Neuronal stem cell (in vitro differentiated cells): ENCODE results near the gene CEP57.
"Not testable (repeated sequence)": the region's sequence is repeated elsewhere in the genome, so short reads cannot be mapped to it uniquely, and the experiment has no call there.

ENCODE experiments used
- DNase-seq: peaks from one replicate; pipeline ENCODE4 v3.0.0-alpha.2; 2013; ENCODE audit warnings: low spot score
- H2AFZ ChIP-seq: one replicate; pipeline ENCODE4 v1.6.1; 2013; ENCODE audit warnings: mild to moderate bottlenecking, low read length, inconsistent platforms
- H2AK5ac ChIP-seq: 2 replicates; pipeline ENCODE4 v1.6.1; 2013; ENCODE audit warnings: low read depth, mild to moderate bottlenecking, inconsistent platforms, low read length, moderate library complexity, mixed read lengths
- H2BK120ac ChIP-seq: 2 replicates; pipeline ENCODE4 v1.6.1; 2013; ENCODE audit warnings: low read depth, mild to moderate bottlenecking, inconsistent platforms, low read length, moderate library complexity, mixed read lengths
- H2BK12ac ChIP-seq: one replicate; pipeline ENCODE4 v1.6.1; 2013; ENCODE audit warnings: low read length, inconsistent platforms
- H2BK15ac ChIP-seq: 2 replicates; pipeline ENCODE4 v1.6.1; 2013; ENCODE audit warnings: mild to moderate bottlenecking, low read length, inconsistent platforms, mixed read lengths
- H2BK5ac ChIP-seq: one replicate; pipeline ENCODE4 v1.6.1; 2013; ENCODE audit warnings: inconsistent platforms, mild to moderate bottlenecking, low read length, moderate library complexity
- H3K14ac ChIP-seq: one replicate; pipeline ENCODE4 v1.6.1; 2013; ENCODE audit warnings: low read length, inconsistent platforms
- H3K18ac ChIP-seq: 2 replicates; pipeline ENCODE4 v1.6.1; 2013; ENCODE audit warnings: low read length, inconsistent platforms
- H3K23ac ChIP-seq: 2 replicates; pipeline ENCODE4 v1.6.1; 2013; ENCODE audit warnings: low read depth, mild to moderate bottlenecking, mixed read lengths, low read length, inconsistent platforms; ENCODE audit not compliant: poor library complexity
- H3K27ac ChIP-seq: replicated peaks from 3 replicates; pipeline ENCODE4 v1.5.1; 2013; ENCODE audit warnings: low read length, inconsistent platforms
- H3K27me3 ChIP-seq, 3 experiments: 2 replicates each; pipeline ENCODE4 v1.6.1; 2013; ENCODE audit warnings: low read length in 3 of 3, mild to moderate bottlenecking in 2 of 3, inconsistent platforms in 1 of 3, low read depth in 1 of 3, mixed read lengths in 1 of 3, moderate library complexity in 1 of 3; ENCODE audit not compliant: control insufficient read depth in 3 of 3, insufficient read depth in 3 of 3
- H3K36me3 ChIP-seq, 2 donors: replicated peaks in 1 of 2; 2 replicates each; pipeline ENCODE4 v1.6.1; 2013; ENCODE audit warnings: low read length in 2 of 2; ENCODE audit not compliant: control insufficient read depth in 2 of 2, insufficient read depth in 2 of 2
- H3K4ac ChIP-seq: 2 replicates; pipeline ENCODE4 v1.6.1; 2013; ENCODE audit warnings: inconsistent platforms, mild to moderate bottlenecking, low read length, moderate library complexity
- H3K4me1 ChIP-seq, 2 donors: 1 replicate in 1 of 2; 2 replicates in 1 of 2; pipeline ENCODE4 v1.6.1; 2013; ENCODE audit warnings: low read length in 2 of 2, low read depth in 1 of 2; ENCODE audit not compliant: control insufficient read depth in 2 of 2, insufficient read depth in 1 of 2
- H3K4me2 ChIP-seq: one replicate; pipeline ENCODE4 v1.6.1; 2013; ENCODE audit warnings: mild to moderate bottlenecking, low read length, inconsistent platforms; ENCODE audit not compliant: insufficient read depth, poor library complexity, severe bottlenecking
- H3K4me3 ChIP-seq, 2 donors: 2 replicates each; pipeline ENCODE4 v1.5.1; 2013; ENCODE audit warnings: low read length in 2 of 2, mild to moderate bottlenecking in 2 of 2, inconsistent platforms in 1 of 2, moderate library complexity in 1 of 2
- H3K79me1 ChIP-seq: one replicate; pipeline ENCODE4 v1.6.1; 2013; ENCODE audit warnings: low read depth, mild to moderate bottlenecking, inconsistent platforms, low read length, moderate library complexity
- H3K9ac ChIP-seq: one replicate; pipeline ENCODE4 v1.6.1; 2013; ENCODE audit warnings: mild to moderate bottlenecking, low read depth, low read length, inconsistent platforms; ENCODE audit not compliant: poor library complexity
- H3K9me3 ChIP-seq, 2 donors: replicated peaks in 1 of 2; 2 replicates each; pipeline versions ENCODE3 to v1.6.1; 2013; ENCODE audit warnings: low read length in 2 of 2, mild to moderate bottlenecking in 2 of 2, inconsistent platforms in 1 of 2, low read depth in 1 of 2, mixed read lengths in 1 of 2, moderate library complexity in 1 of 2; ENCODE audit not compliant: control insufficient read depth in 2 of 2, insufficient read depth in 1 of 2
- H4K8ac ChIP-seq: one replicate; pipeline ENCODE4 v1.6.1; 2013; ENCODE audit warnings: low read depth, mild to moderate bottlenecking, inconsistent platforms, low read length, moderate library complexity
- H4K91ac ChIP-seq: one replicate; pipeline ENCODE4 v1.6.1; 2013; ENCODE audit warnings: low read length, low read depth, mild to moderate bottlenecking, inconsistent platforms; ENCODE audit not compliant: poor library complexity
- WGBS, 2 donors: extraction: QIAGEN DNeasy Blood & Tissue Kit; methylation state at CpG; one replicate each; pipeline ENCODE4 v1.1.7; 2013; ENCODE audit warnings: missing lambda C conversion rate in 2 of 2, mixed read lengths in 1 of 2; ENCODE audit not compliant: insufficient read length in 2 of 2, insufficient replicate concordance in 1 of 2; ENCODE audit errors: extremely low coverage in 2 of 2; 5-methylcytosine and 5-hydroxymethylcytosine counted together

The CEP57 gene

DNA sequence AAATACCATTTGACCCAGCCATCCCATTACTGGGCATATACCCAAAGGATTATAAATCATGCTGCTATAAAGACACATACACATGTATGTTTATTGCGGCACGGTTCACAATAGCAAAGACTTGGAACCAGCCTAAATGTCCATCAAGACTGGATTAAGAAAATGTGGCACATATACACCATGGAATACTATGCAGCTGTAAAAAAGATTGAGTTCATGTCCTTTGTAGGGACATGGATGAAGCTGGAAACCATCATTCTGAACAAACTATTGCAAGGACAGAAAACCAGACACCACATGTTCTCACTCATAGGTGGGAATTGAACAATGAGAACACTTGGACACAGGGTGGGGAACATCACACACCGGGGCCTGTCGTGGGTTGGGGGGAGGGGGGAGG, 20.8 kb downstream of the CEP57 start:
- not testable (repeated sequence) for H3K79me1 ChIP-seq, H3K18ac ChIP-seq, H3K4me2 ChIP-seq, H4K8ac ChIP-seq, H2AK5ac ChIP-seq, H2BK15ac ChIP-seq, H3K27me3 ChIP-seq, H3K4me1 ChIP-seq, DNase-seq, H3K4ac ChIP-seq, H2BK120ac ChIP-seq, H3K14ac ChIP-seq, H3K4me3 ChIP-seq, H2AFZ ChIP-seq, H2BK12ac ChIP-seq, H4K91ac ChIP-seq, H3K9ac ChIP-seq, H3K27ac ChIP-seq, H3K23ac ChIP-seq, H2BK5ac ChIP-seq
- no CpG with 5 or more reads among the region's 4 CpGs for WGBS, 2 donors
- peaks cover 4 to 16% of the 10 kb centered on the region in 2 donors for H3K9me3 ChIP-seq
- H3K36me3 ChIP-seq: peaks cover 10 to 59% of the 10 kb centered on the region in 2 donors

DNA sequence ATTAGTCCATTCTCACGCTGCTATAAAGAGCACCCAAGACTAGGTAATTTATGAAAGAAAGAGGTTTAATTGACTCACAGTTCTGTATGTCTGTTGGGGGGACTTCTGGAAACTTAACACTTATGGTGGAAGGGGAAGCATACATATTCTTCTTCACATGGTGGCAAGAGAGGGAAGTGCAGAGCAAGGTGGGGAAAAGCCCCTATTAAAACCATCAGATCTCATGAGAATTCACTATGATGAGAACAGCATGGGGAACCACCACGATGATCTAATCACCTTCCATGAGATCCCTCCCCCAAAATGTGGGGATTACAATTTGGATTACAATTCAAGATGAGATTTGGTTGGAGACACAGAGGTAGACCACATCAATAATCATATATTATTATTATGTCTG, 25.7 kb downstream of the CEP57 start:
- Histone ChIP-seq H4K8ac (no peak overlapping the region), H3K79me1 (no peaks in the 10 kb centered on the region), H3K27ac (no peak overlapping the region), H2BK12ac (no peak overlapping the region), H3K4me2 (no peak overlapping the region), H2BK5ac (no peak overlapping the region), H3K23ac (no peak overlapping the region), H3K18ac (no peak overlapping the region), H3K27me3 (no peaks in the 10 kb centered on the region), H3K9me3 (no peaks in the 10 kb centered on the region), H2AK5ac (no peak overlapping the region), H3K14ac (no peak overlapping the region), H3K4ac (no peak overlapping the region), H3K36me3 (peaks cover 7 to 86% of the 10 kb centered on the region in 2 donors), H2BK15ac (no peak overlapping the region), H2BK120ac (no peak overlapping the region), H3K4me3 (no peak overlapping the region), H3K4me1 (no peaks in the 10 kb centered on the region), H4K91ac (no peak overlapping the region), H3K9ac (no peak overlapping the region), H2AFZ (no peak overlapping the region)
- no peak for DNase-seq
- no CpG with 5 or more reads among the region's 2 CpGs for WGBS, 2 donors

GRCh38 chr11:95821640-95822039, 31.3 kb downstream of the CEP57 start:
- Histone ChIP-seq H3K18ac (no peak overlapping the region), H3K14ac (no peak overlapping the region), H3K4me3 (no peak overlapping the region), H2BK12ac (no peak overlapping the region), H3K27me3 (no peaks in the 10 kb centered on the region), H2AK5ac (no peak overlapping the region), H3K27ac (no peak overlapping the region), H2BK5ac (no peak overlapping the region), H3K4me1 (no peaks in the 10 kb centered on the region), H2AFZ (no peak overlapping the region), H4K8ac (no peak overlapping the region), H2BK120ac (no peak overlapping the region), H3K36me3 (peaks cover 15 to 92% of the 10 kb centered on the region in 2 donors), H3K4me2 (no peak overlapping the region), H3K9ac (no peak overlapping the region), H3K23ac (no peak overlapping the region), H3K4ac (no peak overlapping the region), H3K79me1 (no peaks in the 10 kb centered on the region), H2BK15ac (no peak overlapping the region), H3K9me3 (no peaks in the 10 kb centered on the region), H4K91ac (no peak overlapping the region)
- WGBS, 2 donors: no CpG with 5 or more reads among the region's 2 CpGs
- no peak for DNase-seq

DNA sequence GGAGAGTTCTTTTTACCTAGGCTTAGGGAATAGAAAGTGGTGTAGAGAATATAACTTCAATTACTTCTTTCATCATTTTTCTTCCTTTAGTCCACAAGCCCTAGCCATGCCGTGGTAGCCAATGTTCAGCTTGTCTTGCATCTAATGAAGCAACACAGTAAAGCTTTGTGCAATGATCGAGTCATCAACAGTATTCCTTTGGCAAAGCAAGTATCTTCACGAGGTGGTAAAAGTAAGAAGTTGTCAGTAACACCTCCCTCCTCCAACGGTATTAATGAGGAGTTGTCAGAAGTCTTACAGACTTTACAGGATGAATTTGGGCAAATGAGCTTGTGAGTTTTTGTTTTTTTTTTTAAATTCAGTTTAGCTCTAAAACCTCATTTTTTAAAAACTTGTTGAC, 37.4 kb downstream of the CEP57 start:
- Histone ChIP-seq H3K18ac (no peak overlapping the region), H3K14ac (no peak overlapping the region), H3K9me3 (no peaks in the 10 kb centered on the region), H4K8ac (no peak overlapping the region), H3K4me3 (no peak overlapping the region), H3K4ac (no peak overlapping the region), H2AK5ac (no peak overlapping the region), H3K4me1 (no peaks in the 10 kb centered on the region), H3K4me2 (no peak overlapping the region), H3K9ac (no peak overlapping the region), H2BK12ac (no peak overlapping the region), H3K36me3 (peaks cover 14 to 98% of the 10 kb centered on the region in 2 donors), H2AFZ (no peak overlapping the region), H2BK120ac (no peak overlapping the region), H2BK5ac (no peak overlapping the region), H4K91ac (no peak overlapping the region), H3K79me1 (no peaks in the 10 kb centered on the region), H3K27me3 (no peaks in the 10 kb centered on the region), H2BK15ac (no peak overlapping the region), H3K27ac (no peak overlapping the region), H3K23ac (no peak overlapping the region)
- DNase-seq: no peak
- no CpG with 5 or more reads among the region's 4 CpGs for WGBS, 2 donors
